Ishikawa (cell line): ENCODE measurements around the gene MT1H.

ENCODE experiments used
- CEBPB ChIP-seq: IDR thresholded peaks from 2 replicates; pipeline ENCODE4 v1.6.1; 2012
- CREB1 ChIP-seq: IDR thresholded peaks from 2 replicates; pipeline ENCODE4 v1.6.1; 2012; ENCODE audit warnings: low read depth
- EGR1 ChIP-seq: IDR thresholded peaks from 2 replicates; pipeline ENCODE4 v1.6.1; 2012
- EP300 ChIP-seq: IDR thresholded peaks from 2 replicates; pipeline ENCODE4 v1.6.1; 2012; ENCODE audit warnings: borderline replicate concordance
- FOXM1 ChIP-seq: IDR thresholded peaks from 2 replicates; pipeline ENCODE4 v1.6.1; 2012; ENCODE audit warnings: low read depth, borderline replicate concordance
- MAX ChIP-seq: IDR thresholded peaks from 2 replicates; pipeline ENCODE4 v1.6.1; 2012
- NFIC ChIP-seq: IDR thresholded peaks from 2 replicates; pipeline ENCODE4 v1.6.1; 2012
- REST ChIP-seq: IDR thresholded peaks from 2 replicates; pipeline ENCODE4 v1.6.1; 2012; ENCODE audit warnings: low read depth, mild to moderate bottlenecking
- TAF1 ChIP-seq: IDR thresholded peaks from 2 replicates; pipeline ENCODE4 v1.6.1; 2012; ENCODE audit warnings: low read depth, mild to moderate bottlenecking
- TCF12 ChIP-seq: IDR thresholded peaks from 2 replicates; pipeline ENCODE4 v1.6.1; 2012; ENCODE audit warnings: low read depth
- TEAD4 ChIP-seq: IDR thresholded peaks from 2 replicates; pipeline ENCODE4 v1.6.1; 2012
- USF1 ChIP-seq: IDR thresholded peaks from 2 replicates; pipeline ENCODE4 v1.6.1; 2012
- YY1 ChIP-seq: IDR thresholded peaks from 2 replicates; pipeline ENCODE4 v1.6.1; 2012; ENCODE audit warnings: low read depth
- ZBTB7A ChIP-seq: IDR thresholded peaks from 2 replicates; pipeline ENCODE4 v1.6.1; 2012; ENCODE audit warnings: low read depth

GRCh38 chr16:56640076-56640475 lies 29.5 kb upstream of the MT1H start:
- TF ChIP-seq TAF1: no peak
- no peak for TF ChIP-seq TCF12
- no peak for TF ChIP-seq REST
- no peak for TF ChIP-seq EGR1
- TF ChIP-seq TEAD4: no peak
- TF ChIP-seq YY1: no peak
- TF ChIP-seq EP300: no peak
- TF ChIP-seq FOXM1: no peak
- no peak for TF ChIP-seq CREB1
- TF ChIP-seq MAX: no peak
- TF ChIP-seq CEBPB: no peak
- TF ChIP-seq NFIC: no peak
- TF ChIP-seq ZBTB7A: no peak
- TF ChIP-seq USF1: no peak
